Measurements from ENCODE around the gene PSMD6. TPM values are rescaled to one million over a fixed set of nuclear protein-coding genes. Genes with fewer than 3 reads are reported as not detected.

Gene PSMD6
- total RNA-seq, 1 experiment from 2014 or later, result 66.0 TPM

DNA sequence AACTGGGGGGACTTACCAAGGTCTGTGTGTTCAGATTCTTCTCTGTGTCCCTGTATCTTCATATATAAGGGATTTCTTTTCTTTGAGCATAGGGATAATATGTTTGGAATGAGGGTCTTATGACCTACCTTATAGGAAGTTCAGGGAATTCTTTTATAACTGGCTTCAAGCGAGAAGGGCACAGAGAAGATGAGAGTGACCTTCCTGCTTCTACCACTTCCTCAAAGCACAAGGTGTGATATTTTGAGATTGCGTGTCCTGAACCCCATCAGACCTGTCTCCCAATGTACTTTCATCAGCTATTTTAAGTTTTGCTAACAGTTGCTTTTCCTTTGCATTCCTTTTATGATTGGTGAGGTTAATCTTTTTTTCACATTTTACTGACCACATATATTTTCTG is 3.1 kb upstream of the PSMD6 start:
- DNase-seq, result no peak
- Histone ChIP-seq H3K36me3 (peaks cover 7% of the 10 kb centered on the region), H3K4me3 (no peak overlapping the region), H3K9me3 (no peaks in the 10 kb centered on the region), H3K27me3 (peaks cover 2% of the 10 kb centered on the region; the same call in 1 of the 2 replicates)

DNA sequence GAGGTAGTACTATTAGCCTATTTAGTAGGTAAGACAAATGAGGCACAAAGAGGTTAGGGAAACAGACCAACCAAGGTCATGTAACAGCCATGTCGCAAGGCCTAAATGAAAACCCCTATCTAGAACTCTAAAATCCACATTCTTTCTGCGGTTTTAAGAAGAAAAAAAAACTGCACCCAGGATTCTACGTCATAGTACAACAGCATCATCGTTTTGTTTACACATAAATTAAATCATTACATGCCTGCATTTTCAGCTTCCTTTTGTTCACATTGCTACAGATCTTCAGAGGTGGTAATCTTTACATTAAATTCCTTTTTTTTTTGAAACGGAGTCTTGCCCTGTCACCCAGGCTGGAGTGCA is 548 bp upstream of the PSMD6 start:
- peak overlapping the region; percentile 85 for H3K4me3 ChIP-seq
- H3K27me3 ChIP-seq, result no peaks in the 10 kb centered on the region
- no peaks in the 10 kb centered on the region for H3K9me3 ChIP-seq
- H3K36me3 ChIP-seq, result peaks cover 30% of the 10 kb centered on the region
- DNase-seq, result no peak

DNA sequence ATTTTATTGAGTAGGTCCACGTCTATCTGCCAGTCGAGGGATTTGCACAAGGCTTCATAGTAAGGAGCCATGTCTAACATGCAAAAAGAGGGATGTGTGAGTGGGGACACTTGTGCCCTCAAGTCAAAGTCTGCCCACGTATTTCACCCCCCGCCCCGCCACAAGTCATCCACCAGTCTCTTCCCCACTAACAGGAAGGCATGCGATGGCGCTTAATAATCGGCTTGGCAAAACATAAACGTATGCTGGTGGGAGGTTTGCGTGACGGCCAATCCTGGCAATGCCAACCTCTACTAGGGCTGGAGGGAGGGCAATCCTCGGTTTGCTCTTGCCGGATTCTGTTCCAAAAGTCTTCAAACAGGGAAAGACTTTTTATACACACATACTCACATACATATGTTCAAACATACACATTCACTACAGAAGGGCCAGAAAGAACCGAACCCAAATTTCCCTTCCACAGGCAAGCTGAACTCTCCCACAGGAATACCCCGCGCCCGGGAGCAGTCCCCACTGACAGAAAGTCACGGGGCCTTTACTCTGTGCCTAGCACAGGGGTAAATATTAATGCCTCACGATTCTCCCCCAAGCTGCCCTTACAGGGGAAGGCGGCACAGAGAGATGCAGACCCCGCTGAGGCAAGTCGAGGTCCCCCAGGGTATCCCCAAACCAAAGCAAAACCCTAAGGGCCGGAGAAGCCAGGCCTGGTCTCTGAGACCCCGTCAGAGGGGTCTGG is 675 bp downstream of the PSMD6 start:
- H3K27me3 ChIP-seq, result no peaks in the 10 kb centered on the region
- H3K9me3 ChIP-seq, result no peaks in the 10 kb centered on the region
- H3K36me3 ChIP-seq, result peaks cover 42% of the 10 kb centered on the region
- DNase-seq, result peak; percentile 38
- peak overlapping the region; percentile 85 for H3K4me3 ChIP-seq

DNA sequence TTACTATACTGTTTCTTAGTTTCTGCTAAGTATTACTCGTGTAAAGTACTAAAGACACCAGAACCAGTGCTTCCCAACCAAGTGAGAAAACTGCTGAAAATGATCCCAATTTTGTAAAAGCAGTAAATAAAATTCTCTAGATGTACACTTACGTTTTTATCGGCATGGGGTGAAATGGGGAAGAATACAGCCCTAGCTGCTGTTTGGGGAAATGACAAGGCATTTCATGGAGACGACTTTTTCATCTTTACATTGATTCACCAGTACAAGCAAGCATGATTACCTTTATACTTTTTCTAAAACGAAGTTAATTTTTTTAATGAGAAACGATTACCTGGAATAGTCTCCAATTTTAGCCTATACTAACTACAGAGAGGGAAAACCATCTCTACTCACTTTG is 1.4 kb downstream of the PSMD6 start:
- Histone ChIP-seq H3K9me3 (no peaks in the 10 kb centered on the region), H3K4me3 (peak overlapping the region; percentile 85), H3K36me3 (peaks cover 44% of the 10 kb centered on the region), H3K27me3 (no peaks in the 10 kb centered on the region)
- no peak for DNase-seq

DNA sequence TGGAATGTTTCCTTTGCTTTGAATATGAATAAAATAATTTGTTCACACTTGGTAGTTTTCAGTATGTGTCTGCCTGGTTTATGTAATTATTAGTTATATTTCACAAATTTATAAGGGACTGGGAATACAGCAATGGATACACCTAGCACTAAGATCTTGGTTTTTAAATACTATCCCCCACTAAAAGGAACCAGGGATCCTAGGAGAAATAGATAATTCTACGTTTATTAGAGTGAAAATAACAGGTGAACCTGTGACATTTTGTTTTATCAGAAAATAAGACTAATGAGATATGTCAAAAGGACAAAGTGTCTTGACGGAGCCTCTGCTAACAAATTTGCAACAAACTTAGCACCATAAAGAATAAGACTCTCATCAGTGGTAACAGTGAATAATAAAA is 3.4 kb downstream of the PSMD6 start:
- no peak for DNase-seq

DNA sequence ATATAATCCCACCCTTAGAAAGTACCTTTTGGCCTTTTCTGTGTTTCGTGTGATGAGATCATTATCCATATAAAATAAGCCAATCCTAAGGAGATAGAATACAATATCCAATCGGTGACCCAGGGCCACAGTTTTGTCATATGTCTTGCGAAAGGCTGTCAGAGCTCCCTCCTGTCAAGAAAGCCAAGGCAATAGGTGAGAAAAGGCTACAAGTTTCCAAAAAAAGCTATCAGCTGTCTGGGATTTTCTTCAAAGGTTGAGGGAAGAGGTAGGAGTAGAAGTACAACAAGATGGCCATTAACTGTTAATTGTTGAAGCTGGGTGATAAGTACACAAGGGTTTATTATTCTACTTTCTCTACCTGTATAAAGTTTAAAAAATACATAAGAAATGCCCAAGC is 4.0 kb downstream of the PSMD6 start:
- Histone ChIP-seq H3K9me3 (no peaks in the 10 kb centered on the region), H3K4me3 (no peak overlapping the region), H3K27me3 (no peaks in the 10 kb centered on the region), H3K36me3 (peaks cover 56% of the 10 kb centered on the region)
- no peak for DNase-seq

More for the DNA sequence above, 3.4 kb downstream of the PSMD6 start:
- Histone ChIP-seq H3K27me3 (no peaks in the 10 kb centered on the region), H3K4me3 (no peak overlapping the region), H3K36me3 (peaks cover 50% of the 10 kb centered on the region), H3K9me3 (no peaks in the 10 kb centered on the region)

DNA sequence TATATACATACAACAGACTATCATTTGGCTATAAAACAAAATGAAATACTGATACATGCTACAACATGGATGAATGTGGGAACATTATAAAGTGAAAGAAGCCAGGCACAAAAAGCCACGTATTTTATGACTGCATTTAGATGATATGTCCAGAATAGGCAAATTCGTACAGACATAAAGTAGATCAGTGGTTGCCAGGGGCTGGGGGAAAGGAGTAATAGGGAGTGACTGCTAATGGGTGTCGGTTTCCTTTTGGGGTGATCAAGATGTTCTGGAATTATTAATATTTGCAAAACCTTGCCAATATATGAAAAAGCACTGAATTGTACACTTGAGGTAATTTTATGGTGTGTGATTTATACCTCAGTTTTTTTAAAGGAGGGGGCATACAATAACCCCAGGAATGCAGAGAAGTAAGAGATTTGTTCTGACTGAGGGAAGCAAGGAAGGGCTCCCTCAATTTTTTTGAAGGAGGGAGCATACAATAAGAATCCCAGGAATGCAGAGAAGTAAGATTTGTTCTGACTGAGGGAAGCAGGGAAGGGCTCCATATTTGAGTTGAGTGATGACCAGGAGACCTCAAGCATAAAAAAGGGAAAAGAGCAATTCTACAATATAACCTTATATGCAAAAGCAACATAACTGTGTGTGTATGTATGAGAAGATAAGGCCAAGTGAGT is 6.2 kb downstream of the PSMD6 start:
- no peaks in the 10 kb centered on the region for H3K27me3 ChIP-seq
- no peak overlapping the region for H3K4me3 ChIP-seq
- H3K9me3 ChIP-seq, result no peaks in the 10 kb centered on the region
- no peak for DNase-seq
- peaks cover 77% of the 10 kb centered on the region for H3K36me3 ChIP-seq

DNA sequence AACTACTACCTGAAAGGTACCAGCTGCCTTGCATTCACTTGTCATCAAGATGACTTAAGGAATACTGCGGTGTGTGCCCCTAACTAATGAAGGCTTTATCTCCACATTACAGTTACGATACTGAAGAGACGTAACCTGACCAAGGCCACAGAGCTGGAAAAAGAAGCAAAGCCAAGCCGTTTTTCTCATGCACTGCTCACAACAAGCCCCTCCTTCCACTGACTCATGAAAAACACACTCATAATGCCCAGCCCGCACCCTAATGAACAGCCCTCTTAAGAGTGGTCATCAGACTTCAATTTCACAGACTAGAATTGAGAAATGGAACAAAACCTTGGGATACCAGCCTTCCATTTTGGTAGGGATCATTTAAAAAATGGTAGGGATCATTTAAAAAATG is 11.6 kb downstream of the PSMD6 start:
- Histone ChIP-seq H3K4me3 (no peak overlapping the region), H3K27me3 (no peaks in the 10 kb centered on the region), H3K36me3 (peaks cover 76% of the 10 kb centered on the region), H3K9me3 (no peaks in the 10 kb centered on the region)
- no peak for DNase-seq

DNA sequence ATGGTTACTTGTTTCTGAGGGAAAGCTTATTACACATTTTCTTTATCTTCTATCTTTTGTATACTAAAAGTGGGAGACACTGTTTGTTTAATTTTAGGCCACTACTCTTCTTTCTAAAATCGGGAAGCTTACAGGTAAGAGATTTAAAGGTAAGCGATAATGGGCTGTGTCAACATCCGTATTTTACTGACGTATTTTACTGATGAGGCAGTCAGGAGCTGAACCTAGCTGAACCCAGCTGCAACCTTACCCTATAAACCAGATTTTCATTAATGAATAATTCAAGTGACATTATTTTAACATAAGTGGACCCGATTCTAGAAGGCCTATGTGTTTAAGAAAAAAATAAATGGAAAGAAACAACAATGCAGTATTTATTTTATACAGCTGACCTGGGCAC is 13.1 kb downstream of the PSMD6 start:
- Histone ChIP-seq H3K36me3 (peaks cover 81% of the 10 kb centered on the region), H3K9me3 (no peaks in the 10 kb centered on the region), H3K27me3 (no peaks in the 10 kb centered on the region), H3K4me3 (no peak overlapping the region)
- no peak for DNase-seq

DNA sequence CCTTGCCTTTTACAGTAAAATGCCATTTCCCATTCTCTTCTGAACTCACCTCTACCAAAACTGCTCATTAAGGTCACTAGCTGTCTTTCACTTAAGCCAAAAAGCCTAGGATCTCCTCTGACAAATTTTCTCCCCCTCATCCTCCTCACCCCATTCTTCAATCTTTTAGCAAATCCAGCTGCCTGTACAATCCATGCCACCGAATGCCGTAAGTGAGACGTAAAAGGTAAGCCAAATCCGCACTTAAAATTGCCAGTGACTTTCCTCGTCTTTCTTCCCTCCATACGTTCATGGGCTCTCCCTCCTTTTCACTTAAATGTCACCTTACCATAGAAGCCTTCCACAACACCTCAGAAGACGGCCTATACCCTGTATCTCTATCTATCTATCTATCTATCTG is 13.8 kb downstream of the PSMD6 start:
- no peak for DNase-seq
- Histone ChIP-seq H3K27me3 (no peaks in the 10 kb centered on the region), H3K9me3 (no peaks in the 10 kb centered on the region), H3K36me3 (peaks cover 75% of the 10 kb centered on the region), H3K4me3 (no peak overlapping the region)

DNA sequence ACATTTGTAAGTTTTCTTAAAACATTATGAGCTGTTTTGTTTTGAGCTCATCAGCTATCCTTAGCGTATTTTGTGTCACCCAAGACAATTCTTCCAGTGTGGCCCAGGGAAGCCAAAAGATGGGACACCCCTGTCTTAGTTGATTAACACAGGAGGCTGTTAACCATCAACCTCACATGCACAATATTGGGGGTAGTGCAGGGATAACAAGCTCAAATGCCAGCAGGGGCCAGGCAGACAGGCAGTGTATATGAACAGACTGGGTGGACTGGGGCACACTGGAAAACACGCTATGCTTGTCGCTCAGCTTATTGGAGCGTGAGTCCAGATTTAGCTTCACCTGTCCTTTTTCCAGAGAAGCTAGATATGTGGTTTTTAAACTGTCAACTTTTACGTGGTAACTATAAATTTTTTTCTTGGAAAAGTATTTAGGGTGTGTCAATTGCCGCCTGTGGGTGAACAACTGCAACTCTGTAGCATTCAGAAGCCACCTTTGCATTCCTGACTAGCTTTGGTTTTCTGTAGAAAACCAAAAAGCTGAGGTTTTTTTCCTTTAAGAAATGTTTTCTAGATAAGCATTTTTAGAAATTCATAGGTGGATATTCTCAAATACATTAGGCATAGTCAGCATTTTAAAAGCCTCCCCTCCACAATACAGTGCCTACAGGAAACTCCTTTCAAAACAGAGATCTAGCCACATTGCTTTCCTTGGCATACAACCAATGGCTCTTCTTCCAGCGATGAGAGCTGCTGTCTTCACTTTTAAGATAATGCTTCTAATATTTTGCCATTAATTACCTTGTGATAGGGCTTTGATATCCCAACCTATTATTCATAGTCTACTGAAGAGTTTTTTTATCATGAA is 14.6 kb downstream of the PSMD6 start:
- no peaks in the 10 kb centered on the region for H3K27me3 ChIP-seq
- no peaks in the 10 kb centered on the region for H3K9me3 ChIP-seq
- H3K36me3 ChIP-seq, result peaks cover 67% of the 10 kb centered on the region
- no peak overlapping the region for H3K4me3 ChIP-seq
- DNase-seq, result no peak

DNA sequence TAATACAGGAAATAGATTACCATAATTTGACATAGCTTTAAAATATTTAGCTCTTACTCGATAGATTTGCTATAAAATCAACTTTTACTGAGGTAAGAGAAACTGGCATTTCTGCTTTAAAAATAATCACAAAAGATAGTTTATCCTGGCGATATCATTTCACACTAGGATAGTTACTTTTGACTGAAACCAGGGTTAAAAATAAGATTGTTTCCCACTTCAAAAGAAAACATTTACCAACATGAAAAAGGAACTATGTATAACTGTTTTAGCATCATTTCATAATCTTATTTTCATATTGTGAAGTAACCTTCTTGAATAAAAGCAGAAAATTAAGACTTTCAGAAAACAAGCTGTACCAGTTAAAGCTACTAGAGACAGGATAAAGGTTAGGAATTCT is 15.3 kb downstream of the PSMD6 start:
- Histone ChIP-seq H3K36me3 (peaks cover 59% of the 10 kb centered on the region), H3K4me3 (no peak overlapping the region), H3K27me3 (no peaks in the 10 kb centered on the region), H3K9me3 (no peaks in the 10 kb centered on the region)
- no peak for DNase-seq

DNA sequence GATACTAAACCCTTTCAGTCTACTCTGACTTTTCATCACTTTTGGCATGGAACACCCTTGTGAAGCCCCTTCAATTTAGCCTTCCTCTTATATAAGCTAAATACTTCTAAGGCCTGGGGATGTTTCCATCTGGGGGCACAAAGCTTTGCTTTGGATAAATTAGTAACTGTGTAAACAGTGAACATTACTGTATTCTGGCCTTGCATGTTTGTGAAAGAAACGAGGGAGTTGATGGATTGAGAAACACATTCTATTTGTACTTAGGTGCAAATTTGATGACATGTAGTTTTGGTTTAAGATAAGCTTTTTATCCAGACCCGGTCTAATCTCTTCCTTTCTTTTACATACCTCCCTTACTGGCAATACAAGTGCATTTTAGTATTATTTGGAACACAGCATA is 19.7 kb downstream of the PSMD6 start:
- DNase-seq, result no peak
- no peaks in the 10 kb centered on the region for H3K27me3 ChIP-seq
- H3K36me3 ChIP-seq, result peaks cover 23% of the 10 kb centered on the region
- no peaks in the 10 kb centered on the region for H3K9me3 ChIP-seq
- no peak overlapping the region for H3K4me3 ChIP-seq

DNA sequence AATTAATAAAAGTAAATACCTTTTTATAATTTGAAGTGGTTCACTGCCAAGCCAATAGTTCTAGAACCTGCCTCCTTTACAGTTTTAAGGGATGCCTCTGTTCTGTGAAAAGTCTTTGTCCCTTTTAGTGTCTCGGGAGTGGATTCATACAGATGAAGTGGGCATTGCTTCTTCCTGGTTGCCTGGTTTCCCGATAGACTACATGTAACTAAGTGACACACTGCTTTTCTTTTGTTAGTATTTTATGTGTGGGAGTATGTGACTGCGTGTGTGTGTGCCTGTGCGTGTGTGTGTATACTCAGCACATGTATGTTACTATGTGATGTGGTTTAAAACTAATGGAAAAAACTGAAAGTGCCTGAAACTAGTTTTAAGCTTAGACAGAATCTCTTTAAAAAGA is 21.1 kb downstream of the PSMD6 start:
- H3K36me3 ChIP-seq, result peaks cover 11% of the 10 kb centered on the region
- no peak for DNase-seq
- H3K9me3 ChIP-seq, result no peaks in the 10 kb centered on the region
- no peak overlapping the region for H3K4me3 ChIP-seq
- H3K27me3 ChIP-seq, result no peaks in the 10 kb centered on the region

DNA sequence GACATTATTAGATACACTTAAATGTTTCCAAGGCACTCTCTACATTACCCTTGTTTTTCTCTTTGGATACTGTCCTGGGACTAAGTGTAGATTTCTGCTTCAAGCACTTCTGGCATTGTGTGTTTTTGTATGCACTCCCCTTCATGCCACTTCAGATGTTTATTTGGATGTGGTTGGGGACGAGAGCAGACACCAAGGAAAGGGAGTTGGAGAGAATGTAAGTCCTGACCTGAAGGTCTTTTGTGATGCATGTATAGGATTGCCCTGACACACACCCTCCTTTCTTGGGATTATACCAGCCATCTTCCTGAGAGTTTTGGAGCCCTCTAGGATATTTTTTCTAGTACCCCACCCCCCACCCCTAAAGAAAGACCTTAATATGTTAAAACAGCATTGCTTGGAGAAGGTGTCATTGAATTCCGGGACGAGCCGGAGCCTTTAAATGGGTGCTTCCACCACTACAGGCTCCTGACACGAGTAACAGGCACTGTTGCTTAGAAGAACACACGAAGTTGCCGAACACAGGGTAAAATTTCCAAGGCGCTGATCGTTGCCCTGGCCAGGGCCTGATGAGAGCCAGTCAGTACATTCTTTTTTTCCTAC is 22.7 kb downstream of the PSMD6 start:
- no peak for DNase-seq
- no peak overlapping the region for H3K4me3 ChIP-seq
- H3K27me3 ChIP-seq, result no peaks in the 10 kb centered on the region
- no peaks in the 10 kb centered on the region for H3K9me3 ChIP-seq
- peaks cover 10% of the 10 kb centered on the region for H3K36me3 ChIP-seq

DNA sequence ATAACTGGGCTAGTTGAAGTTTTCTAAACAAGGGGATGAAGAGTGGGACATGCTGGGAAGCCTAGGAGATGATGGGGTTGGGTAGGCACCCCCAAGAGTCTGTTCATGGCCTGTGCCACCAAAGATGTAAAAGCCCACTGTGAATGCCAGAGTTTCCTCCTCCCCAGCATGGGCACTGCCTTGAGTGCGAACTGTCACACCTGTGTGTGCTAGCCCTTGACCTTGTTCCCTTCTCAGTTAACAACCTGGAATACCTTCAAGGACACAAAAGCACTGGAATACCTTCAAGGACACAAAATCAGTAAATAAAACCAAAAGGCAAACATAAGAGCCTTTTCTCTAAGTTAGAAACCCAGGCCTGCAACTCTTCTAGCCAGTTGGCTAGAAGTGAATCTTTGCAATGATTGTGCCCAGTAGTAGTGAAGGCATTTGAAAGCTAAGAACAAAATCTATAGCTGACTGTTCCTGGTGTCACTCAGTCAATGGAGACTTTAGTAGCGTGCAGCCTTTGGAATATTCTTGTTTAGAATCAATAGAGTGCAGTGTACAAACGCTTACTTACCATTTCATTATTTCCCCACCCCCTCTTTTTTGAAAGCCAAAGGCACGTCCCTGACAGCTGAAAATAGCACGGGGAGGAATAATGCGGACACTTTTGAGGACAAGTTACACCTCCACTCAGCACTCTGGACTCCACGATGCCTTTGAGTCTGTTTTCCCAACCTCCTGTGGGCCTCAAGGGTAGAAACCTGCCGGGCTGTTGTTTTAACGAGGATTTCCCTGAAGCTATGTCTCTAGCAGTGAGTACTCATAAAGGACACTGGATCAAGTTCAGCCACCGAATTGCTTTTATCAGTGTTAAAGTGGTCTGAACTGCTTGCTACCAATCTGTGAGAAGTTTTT is 24.2 kb downstream of the PSMD6 start:
- H3K36me3 ChIP-seq, result peaks cover 11% of the 10 kb centered on the region
- no peaks in the 10 kb centered on the region for H3K27me3 ChIP-seq
- H3K4me3 ChIP-seq, result no peak overlapping the region
- no peaks in the 10 kb centered on the region for H3K9me3 ChIP-seq
- DNase-seq, result no peak
